Erythroblast (primary cell): Measurements from ENCODE around the gene POP4.

ENCODE experiments used
- GATA1 ChIP-seq: IDR thresholded peaks from 2 replicates; pipeline ENCODE4 v1.6.1; 2011; ENCODE audit warnings: low read depth, mild to moderate bottlenecking, control low read depth, low read length, moderate library complexity
- POLR2A ChIP-seq: IDR thresholded peaks from 2 replicates; pipeline ENCODE4 v1.6.1; 2011; ENCODE audit warnings: mild to moderate bottlenecking, low read length

DNA sequence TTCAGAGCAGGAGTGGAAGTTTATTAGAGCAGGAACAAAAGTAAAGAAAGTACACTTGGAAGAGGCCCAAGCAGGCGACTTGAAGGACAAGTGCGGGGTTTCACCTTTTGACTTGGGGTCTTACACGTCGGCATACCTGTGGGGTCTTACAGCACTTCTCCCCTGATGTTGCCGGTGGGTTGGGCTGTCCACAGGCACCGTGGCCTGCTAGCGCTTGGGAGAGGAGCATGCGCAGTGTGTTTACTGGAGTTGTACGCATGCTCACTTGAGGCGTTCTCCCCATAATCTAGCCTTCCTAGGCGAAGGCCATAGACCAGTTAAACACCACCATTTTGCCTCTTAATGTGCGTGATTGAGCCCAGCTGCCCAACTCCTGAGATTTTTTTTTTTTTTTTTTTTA lies 34.1 kb downstream of the POP4 start:
- TF ChIP-seq POLR2A (no peak), GATA1 (no peak)
